Progenitor cell of endocrine pancreas (in vitro differentiated cells): Measurements from ENCODE around the gene SMAD2. TPM values are rescaled to one million over a fixed set of nuclear protein-coding genes. Genes with fewer than 3 reads are reported as not detected.

ENCODE experiments used
- DNase-seq: peaks from one replicate; pipeline ENCODE4 v3.0.0; 2021; ENCODE audit warnings: low spot score; ENCODE audit not compliant: unreplicated experiment
- H3K27ac Mint-ChIP-seq: 2 replicates; pipeline ENCODE4 v1.8.0; 2021; ENCODE audit warnings: mild to moderate bottlenecking, moderate library complexity, mixed read lengths
- H3K27me3 Mint-ChIP-seq: 2 replicates; pipeline ENCODE4 v1.8.0; 2021; ENCODE audit warnings: mixed read lengths
- H3K36me3 Mint-ChIP-seq: 2 replicates; pipeline ENCODE4 v1.8.0; 2022; ENCODE audit warnings: mixed read lengths; ENCODE audit not compliant: insufficient read depth
- H3K4me1 Mint-ChIP-seq: 2 replicates; pipeline ENCODE4 v1.8.0; 2021; ENCODE audit warnings: low read depth, mixed read lengths
- H3K4me3 Mint-ChIP-seq: 2 replicates; pipeline ENCODE4 v1.8.0; 2021; ENCODE audit warnings: low read depth, mild to moderate bottlenecking, moderate library complexity, mixed read lengths
- H3K9me3 Mint-ChIP-seq: 2 replicates; pipeline ENCODE4 v1.8.0; 2021; ENCODE audit warnings: low read depth, mixed read lengths
- CTCF ChIP-seq: fragments of 200-600 bp; sonication (generic); IDR thresholded peaks from one replicate; pipeline ENCODE4 v1.5.0; 2021; ENCODE audit warnings: antibody characterized with exemption, mild to moderate bottlenecking; ENCODE audit not compliant: unreplicated experiment
- total RNA-seq: library from RNA; stranded (reverse); gene quantifications from 2 replicates; pipeline ENCODE4 v1.2.1, GENCODE V29; 2021

Gene SMAD2
- total RNA-seq, 1 donor from 2014 or later, result 140 TPM

GRCh38 chr18:47779381-47779780, 151.1 kb downstream of the SMAD2 start:
- no peak for TF ChIP-seq CTCF
- DNase-seq, result no peak
- H3K4me1 Mint-ChIP-seq, result no peaks in the 10 kb centered on the region
- H3K36me3 Mint-ChIP-seq, result peaks cover 2% of the 10 kb centered on the region
- peaks cover 6% of the 10 kb centered on the region for H3K9me3 Mint-ChIP-seq
- H3K4me3 Mint-ChIP-seq, result no peak overlapping the region
- peaks cover 3% of the 10 kb centered on the region for H3K27me3 Mint-ChIP-seq
- no peak overlapping the region for H3K27ac Mint-ChIP-seq

GRCh38 chr18:47777626-47778025, 152.8 kb downstream of the SMAD2 start:
- no peak for DNase-seq
- Mint-ChIP-seq H3K4me1 (no peaks in the 10 kb centered on the region), H3K9me3 (no peaks in the 10 kb centered on the region), H3K27ac (no peak overlapping the region), H3K36me3 (no peaks in the 10 kb centered on the region), H3K4me3 (no peak overlapping the region), H3K27me3 (peaks cover 3% of the 10 kb centered on the region)
- peak; percentile 9 for TF ChIP-seq CTCF

- H3K36me3 Mint-ChIP-seq, result no peaks in the 10 kb centered on the region
- H3K9me3 Mint-ChIP-seq, result no peaks in the 10 kb centered on the region
- no peak overlapping the region for H3K4me3 Mint-ChIP-seq
- peaks cover 6% of the 10 kb centered on the region for H3K27me3 Mint-ChIP-seq
- DNase-seq, result no peak
- TF ChIP-seq CTCF, result no peak
- H3K27ac Mint-ChIP-seq, result no peak overlapping the region
- no peaks in the 10 kb centered on the region for H3K4me1 Mint-ChIP-seq
Measured at GRCh38 chr18:47775961-47776360, 154.5 kb downstream of the SMAD2 start.

- no peak overlapping the region for H3K4me3 Mint-ChIP-seq
- H3K9me3 Mint-ChIP-seq, result no peaks in the 10 kb centered on the region
- no peak for TF ChIP-seq CTCF
- no peak overlapping the region for H3K27ac Mint-ChIP-seq
- no peaks in the 10 kb centered on the region for H3K36me3 Mint-ChIP-seq
- no peaks in the 10 kb centered on the region for H3K4me1 Mint-ChIP-seq
- DNase-seq, result no peak
- H3K27me3 Mint-ChIP-seq, result peaks cover 10% of the 10 kb centered on the region
Measured at GRCh38 chr18:47773931-47774330, 156.5 kb downstream of the SMAD2 start.

GRCh38 chr18:47772374-47773248, 157.8 kb downstream of the SMAD2 start:
- DNase-seq, result peak; percentile 38
- no peaks in the 10 kb centered on the region for H3K36me3 Mint-ChIP-seq
- no peak overlapping the region for H3K27ac Mint-ChIP-seq
- H3K4me1 Mint-ChIP-seq, result no peaks in the 10 kb centered on the region
- no peaks in the 10 kb centered on the region for H3K9me3 Mint-ChIP-seq
- peaks cover 10% of the 10 kb centered on the region for H3K27me3 Mint-ChIP-seq
- TF ChIP-seq CTCF, result peak; percentile 64
- H3K4me3 Mint-ChIP-seq, result no peak overlapping the region
